Measurements from ENCODE around the gene ATM. TPM values are rescaled to one million over a fixed set of nuclear protein-coding genes. Genes with fewer than 3 reads are reported as not detected.

Gene ATM
- total and polyA plus RNA-seq, 2 donors from 2014 or later, result 11.7 to 83.3 TPM

DNA sequence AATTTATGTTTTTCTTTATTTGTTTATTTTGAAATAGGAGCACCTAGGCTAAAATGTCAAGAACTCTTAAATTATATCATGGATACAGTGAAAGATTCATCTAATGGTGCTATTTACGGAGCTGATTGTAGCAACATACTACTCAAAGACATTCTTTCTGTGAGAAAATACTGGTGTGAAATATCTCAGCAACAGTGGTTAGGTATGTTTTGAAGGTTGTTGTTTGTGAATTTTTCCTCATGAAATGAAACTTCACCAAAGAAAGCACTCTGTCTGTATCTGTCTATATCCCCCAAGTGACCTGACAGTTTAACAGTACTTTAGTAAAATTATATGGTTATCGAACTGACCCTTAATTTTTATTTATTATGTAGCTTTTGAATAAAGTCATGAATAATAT is 12.8 kb downstream of the ATM start:
- Histone ChIP-seq H3K36me3 (ENCODE audit: control insufficient read depth in 2 of 3, insufficient read depth in 3 of 3, low read length in 3 of 3) (peaks cover 4 to 7% (median 7%) of the 10 kb centered on the region in 3 donors), H3K9me3 (ENCODE audit: control insufficient read depth in 2 of 3, insufficient read depth in 1 of 3, low read length in 3 of 3) (no peaks in the 10 kb centered on the region), H3K27ac (ENCODE audit: low read depth in 2 of 2, low read length in 2 of 2) (no peak overlapping the region), H3K4me3 (ENCODE audit: low read length in 3 of 3) (no peak overlapping the region), H3K27me3 (ENCODE audit: control insufficient read depth, insufficient read depth, low read length) (no peaks in the 10 kb centered on the region), H3K4me1 (ENCODE audit: control insufficient read depth in 2 of 3, insufficient read depth in 2 of 3, low read depth in 1 of 3, low read length in 3 of 3) (peaks cover 0 to 2% (median 0%) of the 10 kb centered on the region in 3 donors), H3K9ac (ENCODE audit: low read length in 3 of 3) (no peak overlapping the region)
- DNase-seq, result no peak
- FAIRE-seq, result no peak
- no peak for TF ChIP-seq CTCF (IDR thresholded peaks at IDR 0.05; ENCODE audit: borderline replicate concordance, extremely low read depth, insufficient read depth)
- intact Hi-C loops (cut with DNase I), result no loop called here

DNA sequence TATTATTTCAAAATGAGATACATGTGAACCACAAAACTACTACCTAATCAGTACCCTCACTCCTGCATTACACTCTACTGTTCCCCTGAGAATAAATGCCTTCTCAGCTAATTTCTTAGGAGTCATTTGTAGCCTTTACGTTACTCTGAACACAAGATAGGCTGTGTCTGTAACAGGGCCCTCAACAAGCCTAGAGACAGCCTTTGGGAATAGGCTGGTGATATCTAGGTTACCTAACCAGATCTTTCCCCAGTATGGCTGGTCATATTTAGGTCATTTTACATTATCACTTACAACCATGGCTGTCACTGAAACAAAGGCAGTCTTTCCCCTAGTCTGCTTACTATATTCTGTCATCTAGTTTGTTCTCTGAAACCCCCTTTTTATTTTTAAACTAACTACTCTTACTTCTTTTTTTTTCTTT is 14.2 kb downstream of the ATM start:
- H3K27me3 ChIP-seq (ENCODE audit: control insufficient read depth, insufficient read depth, low read length), result no peaks in the 10 kb centered on the region
- peaks cover 0 to 2% (median 0%) of the 10 kb centered on the region in 3 donors for H3K4me1 ChIP-seq (ENCODE audit: control insufficient read depth in 2 of 3, insufficient read depth in 2 of 3, low read depth in 1 of 3, low read length in 3 of 3)
- H3K4me3 ChIP-seq (ENCODE audit: low read length in 3 of 3), result no peak overlapping the region
- no peak for TF ChIP-seq CTCF (IDR thresholded peaks at IDR 0.05; ENCODE audit: borderline replicate concordance, extremely low read depth, insufficient read depth)
- H3K27ac ChIP-seq (ENCODE audit: low read depth in 2 of 2, low read length in 2 of 2), result no peak overlapping the region
- DNase-seq, result no peak
- H3K9me3 ChIP-seq (ENCODE audit: control insufficient read depth in 2 of 3, insufficient read depth in 1 of 3, low read length in 3 of 3), result no peaks in the 10 kb centered on the region
- intact Hi-C loops (cut with DNase I), result no loop called here
- FAIRE-seq, result no peak
- peaks cover 0 to 7% (median 4%) of the 10 kb centered on the region in 3 donors for H3K36me3 ChIP-seq (ENCODE audit: control insufficient read depth in 2 of 3, insufficient read depth in 3 of 3, low read length in 3 of 3)
- H3K9ac ChIP-seq (ENCODE audit: low read length in 3 of 3), result no peak overlapping the region

DNA sequence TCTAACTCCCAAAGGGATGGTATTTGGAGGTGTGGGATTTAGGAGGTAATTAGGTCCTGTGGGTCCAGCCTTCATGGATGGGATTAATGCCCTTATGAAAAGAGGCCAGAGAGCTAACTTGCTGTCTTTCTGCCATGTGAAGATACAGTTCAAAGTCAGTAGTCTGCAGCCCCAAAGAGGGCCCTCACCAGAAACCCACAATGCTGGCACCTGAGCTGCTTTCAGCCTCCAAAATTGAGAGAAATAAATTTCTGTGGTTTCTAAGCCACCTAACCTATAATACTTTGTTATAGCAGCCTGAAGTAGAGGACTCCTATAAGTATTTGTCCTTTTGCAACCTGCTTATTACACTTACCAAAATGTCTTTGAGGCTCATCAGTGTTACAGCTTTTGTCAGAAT is 16.2 kb downstream of the ATM start:
- no peak overlapping the region for H3K4me3 ChIP-seq (ENCODE audit: low read length in 3 of 3)
- intact Hi-C loops (cut with DNase I), result no loop called here
- H3K27ac ChIP-seq (ENCODE audit: low read depth in 2 of 2, low read length in 2 of 2), result no peak overlapping the region
- no peaks in the 10 kb centered on the region for H3K27me3 ChIP-seq (ENCODE audit: control insufficient read depth, insufficient read depth, low read length)
- DNase-seq (no peak), FAIRE-seq (no peak)
- H3K9ac ChIP-seq (ENCODE audit: low read length in 3 of 3), result no peak overlapping the region
- no peaks in the 10 kb centered on the region for H3K9me3 ChIP-seq (ENCODE audit: control insufficient read depth in 2 of 3, insufficient read depth in 1 of 3, low read length in 3 of 3)
- TF ChIP-seq CTCF (IDR thresholded peaks at IDR 0.05; ENCODE audit: borderline replicate concordance, extremely low read depth, insufficient read depth), result no peak
- peaks cover 0 to 7% (median 4%) of the 10 kb centered on the region in 3 donors for H3K36me3 ChIP-seq (ENCODE audit: control insufficient read depth in 2 of 3, insufficient read depth in 3 of 3, low read length in 3 of 3)
- peaks cover 0 to 2% (median 0%) of the 10 kb centered on the region in 3 donors for H3K4me1 ChIP-seq (ENCODE audit: control insufficient read depth in 2 of 3, insufficient read depth in 2 of 3, low read depth in 1 of 3, low read length in 3 of 3)

All from kidney (tissue), 14 donors.